ENCODE results near the gene FBL. TPM values are rescaled to one million over a fixed set of nuclear protein-coding genes. Genes with fewer than 3 reads are reported as not detected.

Gene FBL
- total and polyA plus RNA-seq, 4 donors = 23.3 to 96.2 (median 57.7) TPM

GRCh38 chr19:39845584-39845932, 621 bp downstream of the FBL start (continued):
- no peak for TF ChIP-seq MAX (IDR thresholded peaks at IDR 0.05)
- TF ChIP-seq HNF4A (conservative IDR thresholded peaks at IDR 0.05) = no peak
- no peak for TF ChIP-seq GABPA (IDR thresholded peaks at IDR 0.05 in 1 of 2, conservative IDR thresholded peaks at IDR 0.05 in 1 of 2)
- no peak for TF ChIP-seq TAF1 (conservative IDR thresholded peaks at IDR 0.05)

- DNase-seq (ENCODE audit: low spot score) = no peak
- no peaks in the 10 kb centered on the region for H3K27me3 ChIP-seq (ENCODE audit: control insufficient read depth in 4 of 4, insufficient read depth in 4 of 4, low read length in 3 of 4)
- TF ChIP-seq RAD21 (IDR thresholded peaks at IDR 0.05) (no peak), HNF4A (conservative IDR thresholded peaks at IDR 0.05) (no peak), SP1 (IDR thresholded peaks at IDR 0.05) (no peak), EGR1 (IDR thresholded peaks at IDR 0.05; ENCODE audit: low read depth in 2 of 2) (no peak)
- peak overlapping the region; percentile 82 to 92 for H3K9ac ChIP-seq (ENCODE audit: low read depth in 1 of 2, low read length in 2 of 2)
- H3K27ac ChIP-seq (ENCODE audit: low read depth in 1 of 2, low read length in 2 of 2) = no peak overlapping the region
- peaks cover 6 to 34% (median 25%) of the 10 kb centered on the region in 4 donors for H3K4me1 ChIP-seq (ENCODE audit: control insufficient read depth in 4 of 4, insufficient read depth in 4 of 4, low read length in 3 of 4)
- no peaks in the 10 kb centered on the region for H3K36me3 ChIP-seq (ENCODE audit: control insufficient read depth in 4 of 4, insufficient read depth in 3 of 4, low read depth in 1 of 4, low read length in 3 of 4)
- 49% methylated on average over 5 of the region's 5 CpGs for WGBS
- peak overlapping the region in 2 of 3 donors; percentile 75 to 96 for H3K4me3 ChIP-seq (ENCODE audit: low read depth in 1 of 3, low read length in 3 of 3)
- H3K9me3 ChIP-seq (ENCODE audit: control insufficient read depth in 4 of 4, low read length in 3 of 4) = no peaks in the 10 kb centered on the region
Measured at GRCh38 chr19:39845172-39845571, 1.0 kb downstream of the FBL start.

- H3K27ac ChIP-seq (ENCODE audit: low read depth in 1 of 2, low read length in 2 of 2) = no peak overlapping the region
- H3K27me3 ChIP-seq (ENCODE audit: control insufficient read depth in 4 of 4, insufficient read depth in 4 of 4, low read length in 3 of 4) = no peaks in the 10 kb centered on the region
- no peaks in the 10 kb centered on the region for H3K9me3 ChIP-seq (ENCODE audit: control insufficient read depth in 4 of 4, low read length in 3 of 4)
- 73% methylated on average over 4 of the region's 4 CpGs for WGBS
- TF ChIP-seq CTCF (IDR thresholded peaks at IDR 0.05; ENCODE audit: low read depth, low read length, missing input control) = peak; percentile 60
- no peak for TF ChIP-seq NR2F2 (IDR thresholded peaks at IDR 0.05)
- peak; percentile 70 to 73 for TF ChIP-seq RAD21 (IDR thresholded peaks at IDR 0.05)
- no peak for TF ChIP-seq ATF3 (IDR thresholded peaks at IDR 0.05)
- no peak for DNase-seq (ENCODE audit: low spot score)
- H3K9ac ChIP-seq (ENCODE audit: low read depth in 1 of 2, low read length in 2 of 2) = no peak overlapping the region
- H3K4me3 ChIP-seq (ENCODE audit: low read depth in 1 of 3, low read length in 3 of 3) = no peak overlapping the region
- H3K36me3 ChIP-seq (ENCODE audit: control insufficient read depth in 4 of 4, insufficient read depth in 3 of 4, low read depth in 1 of 4, low read length in 3 of 4) = peaks cover 0 to 3% (median 1%) of the 10 kb centered on the region in 4 donors
- H3K4me1 ChIP-seq (ENCODE audit: control insufficient read depth in 4 of 4, insufficient read depth in 4 of 4, low read length in 3 of 4) = peaks cover 6 to 34% (median 25%) of the 10 kb centered on the region in 4 donors
Measured at GRCh38 chr19:39843919-39844793, 2.0 kb downstream of the FBL start.

- H3K4me1 ChIP-seq (ENCODE audit: control insufficient read depth in 4 of 4, insufficient read depth in 4 of 4, low read length in 3 of 4) = peaks cover 6 to 34% (median 25%) of the 10 kb centered on the region in 4 donors
- 87% methylated on average over 7 of the region's 7 CpGs for WGBS
- no peak for DNase-seq (ENCODE audit: low spot score)
Measured at GRCh38 chr19:39842693-39843435, 3.3 kb downstream of the FBL start.

More at GRCh38 chr19:39842693-39843435, 3.3 kb downstream of the FBL start:
- Histone ChIP-seq H3K27ac (ENCODE audit: low read depth in 1 of 2, low read length in 2 of 2) (no peak overlapping the region), H3K36me3 (ENCODE audit: control insufficient read depth in 4 of 4, insufficient read depth in 3 of 4, low read depth in 1 of 4, low read length in 3 of 4) (peaks cover 2 to 13% (median 7%) of the 10 kb centered on the region in 4 donors), H3K9me3 (ENCODE audit: control insufficient read depth in 4 of 4, low read length in 3 of 4) (no peaks in the 10 kb centered on the region), H3K4me3 (ENCODE audit: low read depth in 1 of 3, low read length in 3 of 3) (no peak overlapping the region), H3K27me3 (ENCODE audit: control insufficient read depth in 4 of 4, insufficient read depth in 4 of 4, low read length in 3 of 4) (no peaks in the 10 kb centered on the region), H3K9ac (ENCODE audit: low read depth in 1 of 2, low read length in 2 of 2) (no peak overlapping the region)
- TF ChIP-seq SP1 (IDR thresholded peaks at IDR 0.05) (no peak), FOXA2 (IDR thresholded peaks at IDR 0.05) (no peak), FOXA1 (IDR thresholded peaks at IDR 0.05) (no peak), MAX (IDR thresholded peaks at IDR 0.05) (no peak), NR2F2 (IDR thresholded peaks at IDR 0.05) (no peak), RXRA (IDR thresholded peaks at IDR 0.05) (no peak)

All from liver (tissue), 9 donors.